Cortex of kidney (tissue), 1 donor: ENCODE results near the gene TMEM53.

Source experiments
- DNase-seq: peaks from one replicate; lab custom pipeline; 2025; lab: John Stamatoyannopoulos, UW

Gene TMEM53

DNA sequence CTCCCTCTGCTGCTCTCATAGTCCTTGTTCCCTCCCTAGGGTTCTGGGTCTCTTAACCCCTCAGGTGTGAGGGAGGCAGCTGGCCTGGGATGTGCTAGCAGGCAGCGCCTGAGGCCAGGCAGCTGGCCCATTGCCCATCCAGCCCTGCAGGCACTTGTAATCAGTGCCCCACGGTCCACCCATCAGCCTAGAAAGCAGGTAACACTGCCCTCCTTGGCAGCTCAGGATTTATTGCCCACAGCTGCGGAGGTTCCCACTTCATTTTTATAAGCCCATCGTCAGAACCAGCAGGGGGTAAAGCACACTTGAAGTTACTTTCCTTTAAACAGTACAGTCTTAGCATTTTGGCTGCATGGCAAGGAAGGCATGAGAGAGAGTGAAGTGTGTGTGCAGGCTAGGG, 70.6 kb downstream of the TMEM53 start:
- DNase-seq = no peak
